ENCODE measurements around the gene KCNJ5. TPM values are rescaled to one million over a fixed set of nuclear protein-coding genes. Genes with fewer than 3 reads are reported as not detected.

The KCNJ5 gene
- total and polyA plus RNA-seq, 2 of the 4 experiments (the other 2 are of a cell fraction): 0.07 to 0.18 TPM

GRCh38 chr11:128868841-128869671 lies 22.1 kb upstream of the KCNJ5 start:
- no peak overlapping the region for H3K27ac ChIP-seq (ENCODE audit: insufficient read depth, low read length)
- no peaks in the 10 kb centered on the region for H3K9me3 ChIP-seq (ENCODE audit: control insufficient read depth, insufficient read depth, low read length)
- H3K27me3 ChIP-seq (ENCODE audit: control insufficient read depth, insufficient read depth, low read length): peaks cover 28% of the 10 kb centered on the region
- H3K36me3 ChIP-seq (ENCODE audit: control insufficient read depth, insufficient read depth, low read length): no peaks in the 10 kb centered on the region
- intact Hi-C loops (cut with micrococcal nuclease) (no loop called here), in situ Hi-C loops (cut with MboI; ENCODE audit: low sequenced_read_pairs) (no loop called here), dilution Hi-C loops (cut with HindIII; ENCODE audit: low sequenced_read_pairs, unreplicated experiment) (no loop called here)
- H3K4me3 ChIP-seq (ENCODE audit: insufficient read depth, low read depth, low read length): no peak overlapping the region
- H4K20me1 ChIP-seq (ENCODE audit: insufficient read depth, low read length): no peaks in the 10 kb centered on the region
- H2BK5ac ChIP-seq (ENCODE audit: low read depth, low read length, poor library complexity, severe bottlenecking): no peak overlapping the region
- no TSS peak for BruUV-seq (replicated peaks)
- no peak overlapping the region for H2AFZ ChIP-seq (replicated peaks; ENCODE audit: low read length, poor library complexity)
- H3K4me2 ChIP-seq (ENCODE audit: low read depth, low read length): no peak overlapping the region
- TF ChIP-seq, protein P1, sequence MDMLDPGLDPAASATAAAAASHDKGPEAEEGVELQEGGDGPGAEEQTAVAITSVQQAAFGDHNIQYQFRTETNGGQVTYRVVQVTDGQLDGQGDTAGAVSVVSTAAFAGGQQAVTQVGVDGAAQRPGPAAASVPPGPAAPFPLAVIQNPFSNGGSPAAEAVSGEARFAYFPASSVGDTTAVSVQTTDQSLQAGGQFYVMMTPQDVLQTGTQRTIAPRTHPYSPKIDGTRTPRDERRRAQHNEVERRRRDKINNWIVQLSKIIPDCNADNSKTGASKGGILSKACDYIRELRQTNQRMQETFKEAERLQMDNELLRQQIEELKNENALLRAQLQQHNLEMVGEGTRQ (IDR thresholded peaks at IDR 0.05; ENCODE audit: low read depth, low read length): no peak
- TF ChIP-seq CHD1 (IDR thresholded peaks at IDR 0.05; ENCODE audit: low read depth, low read length): no peak
- TF ChIP-seq MAFK (IDR thresholded peaks at IDR 0.05; ENCODE audit: low read depth, low read length): no peak
- no peak for TF ChIP-seq BHLHE40 (IDR thresholded peaks at IDR 0.05; ENCODE audit: low read depth, low read length)
- no peak for TF ChIP-seq FOS (IDR thresholded peaks at IDR 0.05; ENCODE audit: low read depth, low read length)
- TF ChIP-seq SMC3 (IDR thresholded peaks at IDR 0.05; ENCODE audit: low read depth, low read length): no peak
- TF ChIP-seq POLR2A (IDR thresholded peaks at IDR 0.05; ENCODE audit: low read depth, low read length): no peak
- TF ChIP-seq RFX5 (IDR thresholded peaks at IDR 0.05; ENCODE audit: low read depth, low read length): no peak
- TF ChIP-seq MXI1 (IDR thresholded peaks at IDR 0.05; ENCODE audit: borderline replicate concordance, low read depth, low read length): no peak
- TF ChIP-seq NFE2L2 (IDR thresholded peaks at IDR 0.05; ENCODE audit: low read depth, low read length): no peak
- no peak for TF ChIP-seq RCOR1 (IDR thresholded peaks at IDR 0.05; ENCODE audit: insufficient replicate concordance, low read length)
- no peak for TF ChIP-seq MAZ (IDR thresholded peaks at IDR 0.05; ENCODE audit: borderline replicate concordance, low read depth, low read length)
- TF ChIP-seq RAD21 (IDR thresholded peaks at IDR 0.05; ENCODE audit: low read length): no peak
- TF ChIP-seq CEBPB (IDR thresholded peaks at IDR 0.05; ENCODE audit: low read depth, low read length): no peak
- TF ChIP-seq, protein P2, sequence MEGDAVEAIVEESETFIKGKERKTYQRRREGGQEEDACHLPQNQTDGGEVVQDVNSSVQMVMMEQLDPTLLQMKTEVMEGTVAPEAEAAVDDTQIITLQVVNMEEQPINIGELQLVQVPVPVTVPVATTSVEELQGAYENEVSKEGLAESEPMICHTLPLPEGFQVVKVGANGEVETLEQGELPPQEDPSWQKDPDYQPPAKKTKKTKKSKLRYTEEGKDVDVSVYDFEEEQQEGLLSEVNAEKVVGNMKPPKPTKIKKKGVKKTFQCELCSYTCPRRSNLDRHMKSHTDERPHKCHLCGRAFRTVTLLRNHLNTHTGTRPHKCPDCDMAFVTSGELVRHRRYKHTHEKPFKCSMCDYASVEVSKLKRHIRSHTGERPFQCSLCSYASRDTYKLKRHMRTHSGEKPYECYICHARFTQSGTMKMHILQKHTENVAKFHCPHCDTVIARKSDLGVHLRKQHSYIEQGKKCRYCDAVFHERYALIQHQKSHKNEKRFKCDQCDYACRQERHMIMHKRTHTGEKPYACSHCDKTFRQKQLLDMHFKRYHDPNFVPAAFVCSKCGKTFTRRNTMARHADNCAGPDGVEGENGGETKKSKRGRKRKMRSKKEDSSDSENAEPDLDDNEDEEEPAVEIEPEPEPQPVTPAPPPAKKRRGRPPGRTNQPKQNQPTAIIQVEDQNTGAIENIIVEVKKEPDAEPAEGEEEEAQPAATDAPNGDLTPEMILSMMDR (conservative IDR thresholded peaks at IDR 0.05; ENCODE audit: low read depth, low read length): no peak
- TF ChIP-seq, protein P3, sequence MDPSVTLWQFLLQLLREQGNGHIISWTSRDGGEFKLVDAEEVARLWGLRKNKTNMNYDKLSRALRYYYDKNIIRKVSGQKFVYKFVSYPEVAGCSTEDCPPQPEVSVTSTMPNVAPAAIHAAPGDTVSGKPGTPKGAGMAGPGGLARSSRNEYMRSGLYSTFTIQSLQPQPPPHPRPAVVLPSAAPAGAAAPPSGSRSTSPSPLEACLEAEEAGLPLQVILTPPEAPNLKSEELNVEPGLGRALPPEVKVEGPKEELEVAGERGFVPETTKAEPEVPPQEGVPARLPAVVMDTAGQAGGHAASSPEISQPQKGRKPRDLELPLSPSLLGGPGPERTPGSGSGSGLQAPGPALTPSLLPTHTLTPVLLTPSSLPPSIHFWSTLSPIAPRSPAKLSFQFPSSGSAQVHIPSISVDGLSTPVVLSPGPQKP (IDR thresholded peaks at IDR 0.05; ENCODE audit: borderline replicate concordance, low read depth, low read length): no peak
- H4K5ac ChIP-seq (ENCODE audit: low read depth, low read length): no peak overlapping the region
- H3K9ac ChIP-seq (ENCODE audit: low read depth, low read length): no peak overlapping the region
- H3K79me1 ChIP-seq (ENCODE audit: low read depth in 1 of 2, low read length in 2 of 2): no peaks in the 10 kb centered on the region
- no peak overlapping the region for H2AK9ac ChIP-seq (replicated peaks; ENCODE audit: low read depth, low read length, poor library complexity)
- ChIA-PET POLR2A (ENCODE audit: unreplicated experiment) (no interaction called here), CTCF (no interaction called here)
- no peak overlapping the region for H2BK120ac ChIP-seq (ENCODE audit: low read depth, low read length)
- H3K9me1 ChIP-seq (ENCODE audit: insufficient read depth, low read length): no peaks in the 10 kb centered on the region
- no peak overlapping the region for H3K4ac ChIP-seq (ENCODE audit: low read depth, low read length)
- no peak overlapping the region for H3K18ac ChIP-seq (ENCODE audit: low read depth, low read length)
- H3K4me1 ChIP-seq (ENCODE audit: control insufficient read depth, insufficient read depth, low read length): no peaks in the 10 kb centered on the region
- H2BK20ac ChIP-seq (ENCODE audit: low read depth, low read length): no peak overlapping the region
- no peak overlapping the region for H4K91ac ChIP-seq (ENCODE audit: insufficient read depth, low read depth, low read length)
- no peak for ATAC-seq (ENCODE audit: low read depth)
- H4K8ac ChIP-seq (ENCODE audit: low read depth in 2 of 2, low read length in 2 of 2): no peak overlapping the region
- H2BK15ac ChIP-seq (ENCODE audit: low read depth, low read length): no peak overlapping the region
- H3K56ac ChIP-seq (ENCODE audit: extremely low read depth, insufficient read depth, low read length): no peak overlapping the region
- H3K23ac ChIP-seq (ENCODE audit: low read depth, low read length): no peak overlapping the region
- no peak overlapping the region for H3K14ac ChIP-seq (replicated peaks; ENCODE audit: low read depth, low read length)
- H2AK5ac ChIP-seq (ENCODE audit: low read depth, low read length): no peak overlapping the region
- DNase-seq: no peak
- no CpG with 5 or more reads among the region's 10 CpGs for WGBS, 2 experiments (ENCODE audit: extremely low coverage in 2 of 2, insufficient read length in 1 of 2)
